GM12892 (cell line): ENCODE results near the gene AGXT.
A peak's percentile ranks its signal among the peaks of the same experiment; 100 is the strongest.

Experiments
- DNase-seq: peaks from one replicate; pipeline ENCODE4 v3.0.0; 2011; ENCODE audit not compliant: insufficient read length
- FAIRE-seq: peaks from 2 replicates; lab custom pipeline; 2011; peaks lifted over from hg19 to GRCh38; lab: Jason Lieb, UNC
- POLR2A ChIP-seq: IDR thresholded peaks from 2 replicates; pipeline ENCODE4 v1.6.1; 2011; ENCODE audit warnings: low read depth, low read length, control low read depth
- POLR2AphosphoS5 ChIP-seq: IDR thresholded peaks from 2 replicates; pipeline ENCODE4 v1.6.1; 2011; ENCODE audit warnings: low read depth, low read length, control low read depth
- TAF1 ChIP-seq: IDR thresholded peaks from 2 replicates; pipeline ENCODE4 v1.6.1; 2011; ENCODE audit warnings: low read depth, mild to moderate bottlenecking, control low read depth, low read length, borderline replicate concordance

Gene AGXT

DNA sequence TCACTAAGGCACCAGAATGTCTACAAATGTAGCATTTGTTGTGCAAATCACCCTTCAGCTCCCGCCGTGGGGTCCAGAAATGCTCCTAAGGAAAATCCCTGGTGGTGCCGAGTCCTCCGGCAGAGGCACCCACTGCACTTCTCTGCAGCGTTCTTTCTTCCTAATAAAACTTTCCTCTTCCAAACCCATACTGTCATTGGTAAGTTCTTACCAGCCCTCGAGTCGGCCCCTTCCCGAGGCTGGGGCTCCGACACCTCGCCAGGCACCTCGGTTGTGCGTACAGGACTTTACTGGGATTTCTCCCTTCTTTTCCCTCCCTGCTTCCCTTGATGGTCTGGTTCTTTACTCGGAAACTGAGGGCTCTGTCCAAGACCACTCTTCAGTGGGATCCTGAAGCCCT, 10.3 kb upstream of the AGXT start:
- no peak for FAIRE-seq
- DNase-seq, result no peak
- TF ChIP-seq TAF1 (no peak), POLR2A (no peak), POLR2AphosphoS5 (no peak)

DNA sequence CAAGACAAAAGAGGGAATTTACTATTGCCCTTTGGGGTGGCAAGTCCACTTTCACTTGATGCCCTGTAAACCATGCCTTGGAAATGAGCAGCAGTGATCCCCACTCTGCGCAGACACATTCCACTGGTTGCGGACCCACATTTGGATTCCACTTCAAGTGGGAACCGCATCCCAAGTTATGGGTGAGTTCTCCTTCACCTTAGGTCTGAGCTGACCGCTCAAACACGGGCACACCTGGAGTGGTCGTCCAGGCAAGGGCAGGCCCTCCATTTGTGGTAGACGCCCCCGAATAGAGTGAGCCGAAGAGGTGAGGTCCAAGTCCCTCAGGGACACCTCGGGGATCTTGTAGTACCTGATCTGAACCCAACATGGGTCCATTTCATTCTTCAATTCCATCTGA, 9.8 kb upstream of the AGXT start:
- TF ChIP-seq TAF1 (no peak), POLR2AphosphoS5 (no peak), POLR2A (no peak)

DNA sequence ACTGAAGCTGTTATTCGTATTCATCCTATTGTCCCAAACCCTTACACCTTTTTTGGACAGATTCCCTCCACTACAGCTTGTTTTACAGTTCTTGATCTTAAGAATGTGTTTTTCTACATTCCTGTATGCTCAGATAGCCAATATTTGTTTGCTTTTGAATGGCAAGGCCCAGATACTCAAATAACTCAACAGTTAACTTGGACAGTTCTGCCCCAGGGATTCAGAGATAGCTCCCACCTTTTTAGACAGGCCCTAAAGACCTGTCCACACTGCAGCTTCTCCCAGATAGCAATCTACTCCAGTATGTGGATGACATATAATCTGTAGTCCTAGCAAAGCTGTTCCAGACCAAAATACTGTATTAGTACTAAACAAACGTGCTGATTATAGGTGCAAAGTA, 7.1 kb upstream of the AGXT start:
- no peak for TF ChIP-seq POLR2AphosphoS5
- FAIRE-seq (no peak), DNase-seq (no peak)

More for the DNA sequence above, 9.8 kb upstream of the AGXT start:
- no peak for FAIRE-seq
- no peak for DNase-seq

DNA sequence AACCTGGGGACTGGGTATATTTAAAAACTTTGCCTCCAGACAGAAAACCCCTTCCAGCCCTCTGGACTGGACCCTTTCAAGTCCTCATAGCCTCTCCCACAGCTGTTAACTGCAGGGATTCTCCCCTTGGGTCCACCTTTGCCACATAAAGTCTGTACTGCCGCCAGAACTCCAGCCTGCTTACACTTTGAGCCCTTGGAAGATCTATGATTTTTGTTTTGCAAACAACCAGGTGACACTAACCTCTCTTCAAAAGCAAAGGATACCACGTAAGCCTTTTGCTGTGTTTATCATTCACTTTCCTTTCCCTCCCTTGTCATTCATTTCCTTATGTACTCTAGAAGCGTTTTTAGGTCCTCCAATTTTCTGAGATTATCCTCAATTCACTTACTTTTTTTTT, 4.1 kb upstream of the AGXT start:
- TF ChIP-seq TAF1 (no peak), POLR2AphosphoS5 (no peak), POLR2A (no peak)
- FAIRE-seq (no peak), DNase-seq (no peak)

DNA sequence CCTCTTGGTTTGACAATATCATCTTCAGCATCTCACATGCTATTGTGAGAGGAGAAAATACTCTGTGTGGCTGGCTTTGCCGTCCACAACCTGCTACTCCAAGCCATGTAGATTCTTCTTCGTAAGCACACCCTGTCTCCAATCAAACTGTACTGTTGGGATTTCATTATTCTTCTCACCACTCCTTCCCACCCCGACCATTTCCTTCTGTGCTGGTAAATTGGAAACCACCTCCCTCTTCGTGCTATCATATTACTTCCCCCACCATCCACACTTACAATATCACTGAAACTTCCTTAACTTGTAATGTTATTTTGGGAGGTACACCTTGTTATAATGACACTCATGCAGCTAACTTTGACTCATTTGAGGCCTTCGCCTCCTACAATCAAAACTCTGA, 3.2 kb upstream of the AGXT start:
- no peak for FAIRE-seq
- TF ChIP-seq TAF1 (no peak), POLR2AphosphoS5 (no peak), POLR2A (no peak)
- no peak for DNase-seq

DNA sequence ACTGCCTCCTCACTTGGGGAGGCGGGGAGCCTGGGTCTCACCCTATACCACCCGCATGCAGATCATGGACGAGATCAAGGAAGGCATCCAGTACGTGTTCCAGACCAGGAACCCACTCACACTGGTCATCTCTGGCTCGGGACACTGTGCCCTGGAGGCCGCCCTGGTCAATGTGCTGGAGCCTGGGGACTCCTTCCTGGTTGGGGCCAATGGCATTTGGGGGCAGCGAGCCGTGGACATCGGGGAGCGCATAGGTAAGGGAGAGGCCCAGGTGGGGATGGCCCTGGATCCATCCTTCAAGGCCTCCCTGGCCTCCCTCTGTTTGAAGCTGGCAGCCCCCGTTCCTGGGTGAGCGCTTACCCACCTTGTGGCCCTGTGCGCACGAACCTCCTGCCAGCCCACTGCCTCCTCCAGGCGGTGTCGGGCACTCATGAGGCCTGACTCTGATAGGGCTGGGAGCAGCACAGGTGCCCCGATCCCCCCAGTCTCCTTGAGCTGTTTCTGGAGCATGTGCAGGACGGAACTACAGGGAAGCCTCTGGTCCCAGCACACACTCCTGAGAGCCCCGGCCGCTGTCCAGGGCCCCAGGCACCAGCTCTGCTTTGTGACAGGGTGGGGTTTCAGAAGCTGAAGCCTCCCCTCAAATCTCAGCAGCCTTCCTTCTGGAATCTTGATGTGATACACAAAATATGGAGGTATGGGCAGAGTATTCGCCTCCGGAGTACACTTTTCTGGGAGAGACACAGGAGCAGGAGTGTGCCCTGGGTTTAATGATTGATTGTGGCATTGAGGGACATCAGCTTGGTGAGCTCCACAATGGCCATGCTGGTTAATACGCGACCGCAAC, 708 bp downstream of the AGXT start:
- no peak for DNase-seq
- TF ChIP-seq POLR2A (no peak), TAF1 (no peak), POLR2AphosphoS5 (no peak)
- no peak for FAIRE-seq

DNA sequence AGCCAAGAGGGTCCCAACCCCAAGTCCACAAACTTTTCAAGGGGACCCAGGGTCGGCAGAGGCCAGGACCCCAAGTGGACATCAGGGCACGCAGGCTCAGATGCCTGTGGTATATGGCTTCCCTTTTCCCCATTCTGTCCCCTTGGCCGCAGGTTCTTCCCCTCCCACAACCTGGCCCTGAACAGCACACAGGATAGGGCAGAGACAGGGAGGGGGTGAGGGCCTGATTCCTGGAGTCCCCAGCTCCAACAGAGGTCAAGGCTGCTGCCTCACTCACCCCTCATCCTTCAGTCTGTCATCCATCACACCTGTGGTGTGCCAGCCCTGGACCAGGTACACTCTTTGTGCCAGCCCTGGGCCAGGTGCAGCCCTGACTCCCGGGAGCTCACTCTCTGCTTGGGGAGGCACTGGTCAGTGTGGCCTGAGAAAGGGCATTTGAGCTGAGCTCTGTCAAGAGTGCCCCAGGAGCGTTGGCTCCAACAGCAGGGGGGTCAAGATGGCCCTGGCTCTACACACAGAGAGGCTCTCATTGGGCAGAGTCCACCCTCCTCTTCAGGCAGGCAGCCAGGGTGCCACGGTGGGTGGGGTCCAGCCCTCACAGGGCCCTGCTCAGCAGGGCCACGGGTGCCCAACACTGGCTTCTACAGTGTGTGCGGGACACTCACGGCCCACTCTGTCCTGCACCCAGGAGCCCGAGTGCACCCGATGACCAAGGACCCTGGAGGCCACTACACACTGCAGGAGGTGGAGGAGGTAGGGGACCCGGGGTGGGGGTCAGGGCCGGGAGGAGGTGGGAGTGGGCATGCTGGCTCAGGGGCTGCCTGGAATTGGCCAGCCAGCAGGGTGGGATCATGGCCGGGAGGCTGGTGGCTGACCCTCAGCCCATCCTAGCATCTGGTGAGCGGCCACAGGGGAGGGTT, 1.6 kb downstream of the AGXT start:
- TF ChIP-seq POLR2AphosphoS5, result no peak
- TF ChIP-seq POLR2A, result no peak
- no peak for TF ChIP-seq TAF1
- no peak for FAIRE-seq
- peak; percentile 16 for DNase-seq

DNA sequence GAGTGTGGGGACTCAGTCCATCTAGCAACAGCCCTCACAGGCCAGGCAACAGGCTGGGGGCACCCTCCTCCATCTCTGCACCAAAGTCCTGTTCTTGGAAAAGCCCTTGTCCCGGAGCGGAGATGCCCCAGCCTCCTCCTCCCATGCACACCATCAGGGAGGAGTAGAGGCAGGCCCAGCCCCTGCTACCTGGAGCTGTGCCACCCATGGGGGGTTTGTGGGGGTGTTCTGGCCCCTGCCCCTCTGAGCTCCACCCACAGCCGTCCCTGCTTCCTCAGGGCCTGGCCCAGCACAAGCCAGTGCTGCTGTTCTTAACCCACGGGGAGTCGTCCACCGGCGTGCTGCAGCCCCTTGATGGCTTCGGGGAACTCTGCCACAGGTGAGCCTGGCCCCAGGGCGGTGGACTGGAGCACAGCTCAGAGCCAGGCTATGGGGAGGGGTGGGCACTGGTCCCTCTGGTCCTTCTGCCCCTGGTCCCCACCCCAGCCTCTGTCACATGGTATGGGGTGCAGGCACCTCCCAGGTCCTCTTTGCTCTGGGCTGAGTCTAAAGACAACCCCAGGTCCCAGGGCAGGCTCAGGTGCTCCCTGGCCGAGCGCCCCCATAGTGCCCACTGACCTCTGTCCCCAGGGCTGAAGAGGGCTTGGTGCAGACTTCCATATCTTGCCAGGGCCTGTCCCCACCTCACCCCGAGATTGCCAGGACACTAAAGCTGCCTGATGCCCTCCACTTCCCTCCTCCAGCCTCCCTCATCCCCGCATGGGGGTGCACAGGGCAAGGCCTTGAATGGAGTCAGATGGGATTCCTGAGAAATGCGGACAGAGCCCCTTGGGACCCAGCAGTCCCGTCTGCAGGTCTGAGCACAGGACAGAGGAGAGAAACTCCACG, 2.7 kb downstream of the AGXT start:
- no peak for TF ChIP-seq POLR2AphosphoS5
- TF ChIP-seq POLR2A, result no peak
- TF ChIP-seq TAF1, result no peak
- DNase-seq (peak; percentile 20), FAIRE-seq (no peak)

DNA sequence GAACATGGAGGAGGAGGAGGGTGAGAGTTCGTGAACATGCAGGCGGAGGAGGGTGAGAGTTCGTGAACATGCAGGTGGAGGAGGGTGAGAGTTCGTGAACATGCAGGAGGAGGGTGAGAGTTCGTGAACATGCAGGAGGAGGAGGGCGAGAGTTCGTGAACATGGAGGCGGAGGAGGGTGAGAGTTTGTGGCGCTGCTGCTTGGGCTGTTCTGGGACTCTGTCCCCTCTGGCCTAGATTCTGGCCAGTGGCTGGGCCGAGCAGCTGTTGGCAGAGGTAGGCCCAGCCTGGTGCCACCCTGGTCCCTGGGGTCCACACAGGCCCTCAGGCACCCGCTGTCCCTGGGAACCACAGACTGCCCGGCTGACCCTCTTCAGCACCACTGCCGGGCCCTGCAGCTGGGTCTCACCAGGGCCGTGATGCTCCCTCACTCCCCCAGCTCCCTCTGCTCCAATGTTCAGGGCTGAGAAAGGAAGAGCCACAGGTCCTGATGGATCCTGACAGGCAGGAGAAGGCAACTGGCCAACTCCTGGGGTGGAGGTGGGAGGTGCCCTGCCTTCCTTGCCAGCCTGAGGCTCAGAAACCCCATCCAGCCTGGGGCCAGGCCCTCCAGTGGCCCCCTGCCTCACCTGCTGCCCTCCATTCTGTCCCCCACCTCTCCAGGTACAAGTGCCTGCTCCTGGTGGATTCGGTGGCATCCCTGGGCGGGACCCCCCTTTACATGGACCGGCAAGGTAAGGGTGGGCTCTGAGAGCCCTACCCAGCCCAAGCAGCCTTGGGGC, 3.9 kb downstream of the AGXT start:
- no peak for DNase-seq
- FAIRE-seq, result no peak
- no peak for TF ChIP-seq POLR2A
- no peak for TF ChIP-seq POLR2AphosphoS5
- no peak for TF ChIP-seq TAF1

DNA sequence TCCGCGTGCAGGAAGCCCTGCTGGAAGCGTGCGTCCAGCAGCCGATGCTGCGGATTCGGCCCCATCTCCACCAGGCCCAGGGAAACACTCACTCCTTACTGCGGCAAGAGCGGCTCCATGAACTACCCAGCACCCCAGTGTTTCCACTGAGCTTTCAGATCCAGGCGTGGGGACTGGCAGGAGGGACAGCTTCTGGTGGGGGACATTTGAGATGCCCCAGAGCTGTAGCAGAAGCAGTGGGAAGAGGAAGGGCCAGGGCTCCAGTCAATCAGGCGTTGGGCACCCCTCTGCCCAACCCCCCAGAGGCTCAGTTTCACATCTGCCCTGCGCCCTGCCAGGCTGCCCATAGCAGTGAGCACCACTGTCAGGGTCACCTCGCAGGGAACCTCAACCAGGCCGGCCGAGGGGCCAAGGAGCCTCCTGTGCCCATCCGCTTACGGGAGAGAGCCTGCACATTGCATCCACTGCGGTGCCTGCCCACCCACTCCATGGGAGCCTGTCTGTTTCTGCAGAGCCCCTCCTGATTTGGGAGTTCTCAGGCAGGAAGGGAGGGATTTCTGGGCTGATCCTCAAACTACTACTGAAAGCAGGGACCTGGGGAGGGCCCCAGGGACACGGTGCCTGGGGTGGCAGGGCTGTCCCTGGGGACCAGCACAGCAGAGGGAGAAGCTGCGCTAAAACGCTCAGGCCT, 4.6 kb downstream of the AGXT start:
- no peak for TF ChIP-seq POLR2A
- no peak for TF ChIP-seq POLR2AphosphoS5
- no peak for TF ChIP-seq TAF1
- DNase-seq (no peak), FAIRE-seq (no peak)
